Measurements from ENCODE around the gene PC.

- TF ChIP-seq EZH2 (IDR thresholded peaks at IDR 0.05; ENCODE audit: borderline replicate concordance, low read depth, low read length, poor library complexity, severe bottlenecking) (no peak), CTCF (conservative IDR thresholded peaks at IDR 0.05; ENCODE audit: low read depth, low read length) (no peak)
Observed at GRCh38 chr11:66814678-66815077, 143.5 kb downstream of the PC start.

Measured in A673 (cell line).